HG02885 (cell line): ENCODE measurements around the gene CD19.
"Not testable (repeated sequence)": the region's sequence is repeated elsewhere in the genome, so short reads cannot be mapped to it uniquely, and the experiment has no call there.

ENCODE experiments used
- ATAC-seq: cut with Tn5 transposase; IDR thresholded peaks from one replicate; pipeline ENCODE4 v1.9.1; 2021; ENCODE audit warnings: mild to moderate bottlenecking; ENCODE audit not compliant: unreplicated experiment, poor library complexity

Gene CD19

DNA sequence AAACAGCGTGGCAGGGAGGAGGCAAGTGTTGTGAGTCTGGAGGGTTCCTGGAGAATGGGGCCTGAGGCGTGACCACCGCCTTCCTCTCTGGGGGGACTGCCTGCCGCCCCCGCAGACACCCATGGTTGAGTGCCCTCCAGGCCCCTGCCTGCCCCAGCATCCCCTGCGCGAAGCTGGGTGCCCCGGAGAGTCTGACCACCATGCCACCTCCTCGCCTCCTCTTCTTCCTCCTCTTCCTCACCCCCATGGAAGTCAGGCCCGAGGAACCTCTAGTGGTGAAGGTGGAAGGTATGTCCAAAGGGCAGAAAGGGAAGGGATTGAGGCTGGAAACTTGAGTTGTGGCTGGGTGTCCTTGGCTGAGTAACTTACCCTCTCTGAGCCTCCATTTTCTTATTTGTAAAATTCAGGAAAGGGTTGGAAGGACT is at the start of gene CD19:
CD19 (plus strand) TSS at position 171 of the 425 bp plus-strand sequence; CDS start at position 201, 30 bp downstream.
- no peak for ATAC-seq

DNA sequence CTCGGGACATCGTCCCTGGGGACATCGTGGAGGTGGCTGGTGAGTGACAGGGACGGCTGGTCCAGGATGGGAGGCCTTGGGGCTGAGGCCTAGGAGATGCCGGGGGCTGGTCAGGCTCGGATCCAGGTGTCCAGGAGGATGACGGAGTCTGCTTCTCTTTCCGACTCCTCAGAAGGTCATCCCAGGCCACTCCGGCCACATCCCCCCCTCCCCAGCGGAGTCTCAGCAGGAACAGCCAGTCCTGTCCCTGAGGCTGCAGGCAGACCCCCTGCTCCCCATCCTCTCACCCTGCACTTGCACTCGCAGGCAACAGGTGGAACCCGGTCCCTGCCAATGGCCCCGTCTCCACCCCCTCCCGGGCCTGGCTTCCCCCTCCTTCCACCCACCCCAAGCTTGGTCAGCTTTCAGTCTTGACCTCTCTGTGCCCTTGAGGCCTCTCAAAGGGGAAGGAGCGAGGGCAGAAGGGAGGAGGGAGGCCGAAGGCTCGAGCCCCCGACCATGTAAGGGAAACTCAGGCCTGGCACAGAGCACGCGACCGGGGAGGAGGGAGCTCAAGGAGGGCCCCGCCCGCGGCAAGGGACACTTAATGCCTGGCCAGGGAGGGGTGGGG is 49.1 kb upstream of the CD19 start:
- ATAC-seq = no peak

DNA sequence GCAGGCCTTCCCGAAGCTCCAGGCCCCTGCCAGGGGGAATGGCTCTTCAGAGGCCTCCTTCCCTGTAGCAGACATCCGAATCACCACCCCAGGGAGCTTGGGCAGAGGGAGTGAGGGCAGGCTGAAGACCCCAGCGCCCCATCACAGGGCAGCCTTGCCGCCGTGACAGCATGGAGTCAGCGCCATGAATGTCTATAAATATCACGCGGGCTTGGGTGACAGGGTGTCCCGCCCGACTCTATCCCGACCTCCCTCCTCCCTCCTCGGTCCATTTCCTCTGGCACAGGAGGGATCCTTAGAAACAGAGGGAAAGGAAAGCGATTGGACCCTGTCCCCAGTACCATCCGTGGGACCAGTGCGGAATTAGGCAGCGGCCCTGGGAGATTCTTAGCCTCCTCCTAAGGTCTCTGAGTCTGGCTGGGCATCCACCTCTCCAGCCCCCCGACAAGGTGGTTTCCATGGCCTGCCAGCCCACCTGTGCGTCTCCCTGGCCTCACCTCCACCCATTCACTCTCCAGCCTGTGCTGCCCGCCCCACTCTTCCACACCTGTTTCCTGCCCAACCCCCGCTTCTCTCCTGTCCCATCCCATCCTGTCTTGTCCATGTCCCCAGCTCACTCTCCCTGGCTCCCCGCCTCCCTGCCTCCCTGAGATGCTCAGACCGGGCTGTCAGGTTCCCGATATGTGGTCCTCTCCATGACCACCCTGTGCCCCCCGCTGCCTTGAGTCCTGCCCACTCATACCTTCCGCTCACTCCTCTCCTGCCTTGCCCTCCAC is 48.4 kb upstream of the CD19 start:
- ATAC-seq = no peak

DNA sequence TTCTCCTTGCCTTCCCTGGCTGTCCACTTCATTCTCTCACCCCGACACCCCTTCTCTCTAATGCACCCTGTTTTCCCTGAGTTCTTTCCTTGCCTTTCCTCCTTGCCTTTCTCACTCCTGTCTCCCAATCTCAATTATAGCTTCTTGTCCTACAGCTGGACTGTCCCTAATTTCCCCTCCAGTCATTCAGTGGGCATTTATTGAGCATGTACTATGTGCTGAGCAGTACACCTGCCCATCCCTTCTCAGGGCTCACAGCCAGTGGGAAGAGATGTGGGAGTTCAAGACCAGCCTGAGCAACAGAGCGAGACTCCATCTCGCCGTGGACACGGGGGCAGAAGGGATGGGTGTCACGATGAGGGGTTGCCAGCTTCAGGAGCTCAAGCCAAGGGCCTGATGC is 47.7 kb upstream of the CD19 start:
- no peak for ATAC-seq

DNA sequence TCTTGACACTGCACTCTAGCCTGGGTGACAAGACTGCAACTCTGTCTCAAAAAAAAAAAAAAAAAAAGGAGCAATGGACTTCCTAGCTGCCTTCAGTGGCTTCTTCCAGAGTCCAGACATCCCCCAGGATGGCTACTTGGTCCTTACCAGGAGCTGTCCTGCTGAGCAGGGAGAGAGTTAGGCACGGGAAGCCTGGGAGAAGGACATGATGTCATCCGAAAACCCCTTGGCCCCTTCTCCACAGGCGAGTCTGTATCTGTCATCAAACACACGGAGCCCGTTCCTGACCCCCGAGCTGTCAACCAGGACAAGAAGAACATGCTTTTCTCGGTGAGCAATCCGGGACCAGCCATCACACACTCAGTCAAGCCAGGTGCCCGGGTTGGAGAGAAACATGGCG is 44.8 kb upstream of the CD19 start:
- no peak for ATAC-seq

DNA sequence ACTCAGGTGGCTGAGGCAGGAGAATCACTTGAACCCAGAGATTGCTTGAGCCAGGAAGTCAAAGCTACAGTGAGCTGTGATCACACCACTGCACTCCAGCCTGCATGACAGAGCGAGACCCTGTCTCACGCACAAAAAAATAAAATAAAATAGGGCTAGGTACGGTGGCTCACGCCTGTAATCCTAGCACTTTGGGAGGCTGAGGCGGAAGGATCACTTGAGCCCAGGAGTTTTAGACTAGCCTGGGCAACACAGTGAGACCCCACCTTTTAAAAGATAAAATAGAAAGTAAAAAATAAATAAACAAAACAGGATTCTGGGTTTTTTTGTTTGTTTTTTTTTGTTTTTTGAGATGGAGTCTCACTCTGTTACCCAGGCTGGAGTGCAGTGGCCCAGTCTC is 41.4 kb upstream of the CD19 start:
- not testable (repeated sequence) for ATAC-seq

DNA sequence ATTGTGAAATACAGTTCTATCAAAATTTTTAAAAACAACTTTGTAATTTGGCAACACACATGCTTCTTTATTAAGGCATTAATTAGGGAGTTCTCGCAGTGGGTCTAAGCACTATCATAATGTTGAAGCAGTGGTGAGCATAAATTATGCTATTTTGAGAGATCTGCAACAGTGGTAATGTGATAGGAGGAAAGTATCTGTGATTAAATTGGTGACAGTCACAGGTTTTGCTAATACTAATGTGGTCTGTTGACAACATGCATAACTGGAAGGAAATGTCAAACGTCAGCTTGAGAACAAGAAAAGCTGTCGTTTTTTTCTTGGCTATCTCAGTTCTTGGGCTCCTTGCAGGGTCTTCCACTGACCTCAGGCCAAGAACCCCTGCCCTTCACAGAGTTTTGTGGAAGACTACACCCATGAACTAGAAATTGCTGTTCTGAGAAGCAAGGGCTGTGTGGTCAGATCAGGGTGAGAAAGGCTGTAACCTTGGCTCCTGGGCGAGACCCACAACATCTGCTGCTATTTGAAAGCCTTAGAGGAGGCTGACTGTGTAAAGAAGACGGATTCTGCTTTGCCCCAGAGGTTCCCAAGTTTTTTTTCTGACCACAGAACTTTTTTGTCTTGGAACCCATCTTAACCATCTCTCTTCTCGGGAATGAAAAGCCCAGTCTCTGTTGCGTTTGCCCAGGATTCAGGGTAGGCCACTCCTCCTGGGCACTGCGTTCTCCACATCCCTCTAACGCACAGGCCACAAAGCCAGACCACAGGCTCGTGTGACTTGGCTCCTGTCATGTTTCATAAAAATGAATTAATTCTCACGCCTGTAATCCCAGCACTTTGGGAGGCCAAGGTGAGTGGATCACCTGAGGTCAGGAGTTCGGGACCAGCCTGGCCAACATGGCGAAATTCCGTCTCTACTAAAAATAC is 39.5 kb upstream of the CD19 start:
- no peak for ATAC-seq

DNA sequence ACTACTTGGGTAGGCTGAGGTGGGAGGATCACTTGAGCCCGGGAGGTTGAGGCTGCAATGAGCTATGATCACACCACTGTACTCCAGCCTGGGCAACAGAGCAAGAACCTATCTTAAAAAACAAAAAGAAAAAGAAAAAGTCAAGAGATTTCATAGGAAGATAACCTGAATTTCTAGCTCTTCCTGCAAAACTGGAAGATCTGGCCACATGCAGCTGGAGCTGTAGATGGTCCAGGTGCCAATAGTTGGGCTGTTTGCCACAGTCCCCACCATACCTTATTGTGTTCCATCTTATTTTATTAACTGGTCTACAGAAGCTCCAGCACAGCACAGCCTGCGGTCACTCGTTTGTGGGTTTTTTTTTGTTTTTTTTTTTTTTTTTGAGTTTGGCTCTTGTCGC is 38.5 kb upstream of the CD19 start:
- ATAC-seq = no peak

DNA sequence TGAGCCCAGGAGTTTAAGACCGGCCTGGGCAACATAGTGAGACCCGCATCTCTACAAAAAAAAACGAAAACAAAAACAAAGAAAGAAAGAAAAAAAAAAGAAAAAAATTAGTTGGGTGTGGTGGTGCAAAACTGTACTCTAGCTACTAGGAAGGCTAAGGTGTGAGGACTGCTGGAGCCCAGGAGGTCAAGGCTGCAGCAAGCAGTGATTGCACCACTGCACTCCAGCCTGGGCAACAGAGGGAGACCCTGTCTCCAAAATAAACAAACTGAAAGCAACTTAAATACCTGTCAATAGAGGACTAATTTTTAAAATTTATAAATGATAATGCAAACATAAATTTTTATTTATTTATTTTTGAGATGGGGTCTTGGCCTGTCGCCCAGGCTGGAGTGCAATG is 36.2 kb upstream of the CD19 start:
- no peak for ATAC-seq

DNA sequence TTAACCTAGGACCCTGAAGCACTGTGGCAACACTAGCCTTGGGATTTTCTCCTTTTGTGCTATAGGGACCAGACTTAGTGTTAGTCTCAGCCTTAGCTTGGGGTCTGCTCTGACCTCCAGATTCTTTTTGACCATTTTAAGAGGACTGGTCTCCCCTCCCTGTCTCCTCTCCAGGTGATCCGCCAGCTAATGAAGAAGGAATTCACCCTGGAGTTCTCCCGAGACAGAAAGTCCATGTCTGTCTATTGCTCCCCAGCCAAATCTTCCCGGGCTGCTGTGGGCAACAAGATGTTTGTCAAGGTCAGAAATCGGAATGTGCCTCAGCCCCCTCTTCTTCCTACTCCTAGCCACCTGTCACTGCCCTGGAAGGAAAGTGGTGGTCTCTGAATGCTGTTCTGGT is 33.9 kb upstream of the CD19 start:
- no peak for ATAC-seq

DNA sequence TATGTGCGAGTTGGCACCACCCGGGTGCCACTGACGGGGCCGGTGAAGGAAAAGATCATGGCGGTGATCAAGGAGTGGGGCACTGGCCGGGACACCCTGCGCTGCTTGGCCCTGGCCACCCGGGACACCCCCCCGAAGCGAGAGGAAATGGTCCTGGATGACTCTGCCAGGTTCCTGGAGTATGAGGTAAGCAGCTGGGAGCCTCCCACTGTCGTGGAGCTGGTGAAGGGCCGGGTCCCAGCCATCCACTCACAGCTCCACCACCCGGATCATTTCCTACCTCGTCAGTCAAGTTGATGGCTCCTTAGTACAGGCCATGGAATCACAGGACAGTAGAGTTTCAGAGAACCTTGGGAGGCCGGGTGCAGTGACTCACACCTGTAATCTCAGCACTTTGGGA is 33.5 kb upstream of the CD19 start:
- no peak for ATAC-seq

DNA sequence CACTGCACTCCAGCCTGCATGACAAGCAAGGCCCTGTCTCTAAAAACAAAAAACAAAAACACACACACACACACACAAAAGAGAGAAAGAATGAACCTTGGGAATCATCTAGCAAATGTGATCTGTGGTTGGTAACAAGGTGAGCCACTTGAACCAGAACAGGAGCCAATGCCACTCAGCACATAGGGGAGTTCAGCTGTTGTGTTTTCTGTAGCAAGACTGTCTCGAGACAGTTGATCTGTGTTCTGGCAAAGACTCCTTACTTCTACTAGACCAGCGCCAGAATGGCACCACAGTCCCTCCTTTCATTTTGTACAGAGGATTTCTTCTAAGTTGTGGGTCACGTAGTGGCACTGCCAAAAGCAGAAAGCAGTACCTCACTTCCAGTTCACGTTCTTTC is 32.8 kb upstream of the CD19 start:
- no peak for ATAC-seq

DNA sequence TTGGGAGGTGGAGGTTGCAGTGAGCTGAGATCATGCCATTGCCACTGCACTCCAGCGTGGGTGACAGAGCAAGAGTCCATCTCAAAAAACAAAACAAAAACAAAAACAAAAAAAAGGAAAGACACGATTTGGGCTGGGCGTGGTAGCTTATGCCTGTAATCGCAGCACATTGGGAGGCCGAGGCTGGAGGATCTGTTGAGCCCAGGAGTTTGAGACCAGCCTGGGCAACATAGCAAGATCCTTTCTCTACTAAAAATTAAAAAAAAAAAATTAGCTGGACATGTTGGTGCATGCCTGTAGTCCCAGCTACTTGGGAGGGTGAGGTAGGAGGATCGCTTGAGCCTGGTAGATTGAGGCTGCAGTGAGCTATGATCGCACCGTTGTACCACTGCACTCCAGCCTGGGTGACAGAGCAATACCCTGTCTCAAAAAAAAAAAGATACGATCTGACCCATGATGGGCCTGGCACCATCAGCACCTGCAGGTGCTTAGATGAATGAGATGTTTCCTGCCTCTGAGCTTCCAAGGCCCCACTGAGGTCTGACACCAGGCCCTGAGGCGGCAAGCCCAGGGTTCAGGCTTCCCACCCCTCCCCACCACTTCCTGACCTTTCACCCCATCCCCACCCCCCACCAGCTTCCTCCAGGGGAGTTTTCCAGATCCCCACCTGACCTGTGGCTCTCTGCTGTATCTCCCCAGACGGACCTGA is 31.7 kb upstream of the CD19 start:
- ATAC-seq = no peak

DNA sequence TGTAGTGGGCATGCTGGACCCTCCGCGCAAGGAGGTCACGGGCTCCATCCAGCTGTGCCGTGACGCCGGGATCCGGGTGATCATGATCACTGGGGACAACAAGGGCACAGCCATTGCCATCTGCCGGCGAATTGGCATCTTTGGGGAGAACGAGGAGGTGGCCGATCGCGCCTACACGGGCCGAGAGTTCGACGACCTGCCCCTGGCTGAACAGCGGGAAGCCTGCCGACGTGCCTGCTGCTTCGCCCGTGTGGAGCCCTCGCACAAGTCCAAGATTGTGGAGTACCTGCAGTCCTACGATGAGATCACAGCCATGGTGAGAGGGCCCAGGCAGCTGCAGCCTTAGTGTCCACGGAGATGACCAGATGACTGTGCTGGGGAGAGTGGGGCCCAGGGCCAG is 31.2 kb upstream of the CD19 start:
- no peak for ATAC-seq

DNA sequence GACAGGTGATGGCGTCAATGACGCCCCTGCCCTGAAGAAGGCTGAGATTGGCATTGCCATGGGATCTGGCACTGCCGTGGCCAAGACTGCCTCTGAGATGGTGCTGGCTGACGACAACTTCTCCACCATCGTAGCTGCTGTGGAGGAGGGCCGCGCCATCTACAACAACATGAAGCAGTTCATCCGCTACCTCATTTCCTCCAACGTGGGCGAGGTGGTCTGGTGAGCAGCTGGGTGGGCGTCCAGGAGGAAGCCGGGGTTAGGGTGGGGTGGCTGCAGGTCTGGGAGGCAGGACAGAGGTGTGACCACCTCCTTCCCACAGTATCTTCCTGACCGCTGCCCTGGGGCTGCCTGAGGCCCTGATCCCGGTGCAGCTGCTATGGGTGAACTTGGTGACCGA is 29.9 kb upstream of the CD19 start:
- ATAC-seq = no peak

DNA sequence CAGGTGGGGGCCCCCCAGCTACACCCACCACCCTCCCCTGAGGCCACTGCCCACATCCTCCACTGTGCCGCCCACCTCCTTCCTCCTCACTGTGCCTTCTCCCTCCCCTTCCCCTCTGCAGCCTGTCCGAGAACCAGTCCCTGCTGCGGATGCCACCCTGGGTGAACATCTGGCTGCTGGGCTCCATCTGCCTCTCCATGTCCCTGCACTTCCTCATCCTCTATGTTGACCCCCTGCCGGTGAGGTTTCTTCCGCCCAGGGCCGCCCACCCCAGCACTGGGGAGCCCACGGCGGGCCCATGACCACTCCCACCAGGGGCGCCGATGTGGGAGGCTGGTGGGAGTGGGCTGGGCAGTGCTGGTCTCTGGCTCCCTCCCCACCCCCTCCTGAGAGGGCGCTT is 28.9 kb upstream of the CD19 start:
- no peak for ATAC-seq

DNA sequence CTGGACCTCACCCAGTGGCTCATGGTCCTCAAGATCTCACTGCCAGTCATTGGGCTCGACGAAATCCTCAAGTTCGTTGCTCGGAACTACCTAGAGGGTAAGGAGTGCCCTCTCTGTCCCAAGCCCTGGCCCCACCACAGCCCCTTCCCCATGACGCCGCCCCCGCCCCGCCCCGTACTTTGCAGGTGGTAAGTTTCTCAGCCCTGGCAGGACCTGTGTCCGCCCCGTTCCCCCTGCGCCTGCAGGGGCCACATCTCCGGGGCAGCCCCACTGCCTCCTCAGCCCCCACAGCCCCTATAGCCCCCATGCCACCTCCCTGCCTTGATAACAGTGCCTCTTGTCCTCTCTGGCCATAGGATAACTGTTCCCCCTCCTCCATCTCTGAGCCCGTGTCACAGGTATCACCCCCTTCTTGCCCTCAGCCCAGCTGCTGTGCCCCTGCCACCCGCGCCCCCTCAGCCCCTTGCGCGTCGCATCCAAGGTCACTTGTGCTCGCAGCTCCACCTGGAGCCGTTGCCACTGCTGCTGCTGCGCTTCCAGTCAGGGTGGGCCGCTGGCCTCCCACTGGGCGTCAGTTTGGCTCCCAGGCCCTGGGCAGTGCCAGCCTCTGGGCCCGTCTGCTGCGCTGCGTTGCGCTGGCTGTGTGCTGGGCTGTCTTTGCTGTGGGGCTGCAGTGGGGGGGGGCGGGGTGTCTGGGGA is 28.3 kb upstream of the CD19 start:
- ATAC-seq = no peak

DNA sequence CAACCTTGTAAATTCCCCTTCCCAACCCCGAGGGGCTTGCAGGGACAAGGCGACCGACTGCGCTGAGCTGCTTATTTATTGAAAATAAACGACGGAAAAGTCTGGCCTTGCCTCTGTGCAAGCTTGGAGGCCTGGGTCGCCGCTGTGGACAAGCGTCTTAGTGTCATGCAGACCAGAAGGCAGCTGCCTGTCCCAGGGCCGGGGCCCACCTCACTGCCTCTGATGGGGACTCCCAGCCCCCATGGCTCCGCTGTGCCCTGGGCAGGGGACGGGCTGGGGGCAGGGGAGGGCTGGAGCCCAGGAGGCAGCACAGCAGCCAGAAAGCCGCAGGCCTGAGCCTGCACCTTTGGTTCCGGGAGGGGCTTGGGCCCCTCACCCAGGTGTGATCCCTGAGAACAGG is 27.4 kb upstream of the CD19 start:
- ATAC-seq = no peak

DNA sequence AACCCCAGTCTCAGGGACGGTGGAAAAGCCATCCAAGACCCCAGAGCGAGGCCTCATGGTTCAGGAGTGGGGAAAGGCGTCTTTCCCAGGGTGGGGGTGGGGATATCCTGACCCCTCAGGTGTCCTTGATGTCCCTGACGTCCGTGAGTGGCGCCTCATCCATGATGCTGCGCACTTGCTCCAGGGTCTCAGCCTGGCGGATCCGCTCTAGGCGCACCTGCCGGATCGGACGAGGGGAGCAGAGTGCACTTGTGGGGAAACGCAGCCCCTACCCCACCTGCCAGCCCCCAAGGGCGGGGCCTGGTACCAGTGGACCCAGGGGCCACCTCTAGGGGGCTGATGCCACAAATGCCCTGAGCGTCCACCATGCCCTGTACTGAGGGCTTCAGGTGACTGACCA is 26.9 kb upstream of the CD19 start:
- ATAC-seq = no peak

DNA sequence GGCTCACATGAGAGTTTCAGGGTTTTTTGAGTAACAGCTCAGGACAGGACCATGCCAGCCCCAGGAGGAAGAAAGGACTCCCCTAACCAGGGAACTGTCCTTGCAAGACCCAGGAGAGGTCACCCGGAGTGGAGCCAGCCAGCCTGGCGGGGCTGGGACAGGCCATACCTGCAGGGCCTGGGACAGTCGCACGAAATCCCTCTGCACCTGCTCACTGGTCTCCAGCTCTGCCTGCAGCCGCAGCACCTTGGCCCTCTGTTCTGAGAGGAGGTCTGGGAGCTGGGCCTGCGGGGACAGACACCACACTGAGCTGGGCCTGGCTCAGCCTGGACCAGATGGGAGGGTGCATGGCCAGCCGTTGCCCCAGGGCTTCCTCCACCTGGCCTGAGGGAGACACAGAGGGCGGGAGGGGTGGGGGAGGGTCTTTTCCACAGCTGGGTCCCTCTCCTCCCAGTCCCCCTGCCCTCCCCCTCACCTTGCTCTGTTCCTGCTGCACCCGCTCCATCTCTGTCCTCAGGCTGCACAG is 26.5 kb upstream of the CD19 start:
- ATAC-seq = no peak
